GM10248 (cell line): ENCODE data around the gene MESD.
A peak's percentile ranks its signal among the peaks of the same experiment; 100 is the strongest.

Experiments used
- CTCF ChIA-PET: fragments of 300-600 bp; sonication (Branson Sonifier 250); formaldehyde crosslinking; extraction: SDS; loops from one replicate; lab custom pipeline; 2021; ENCODE audit warnings: antibody characterized with exemption; lab: Yijun Ruan, JAX
- POLR2A ChIA-PET: fragments of 350-650 bp; sonication (Branson Sonifier 250); formaldehyde crosslinking; extraction: SDS; loops from one replicate; lab custom pipeline; 2020; ENCODE audit warnings: antibody characterized with exemption; lab: Yijun Ruan, JAX
- DNase-seq: peaks from one replicate; pipeline ENCODE4 v3.0.0; 2012; ENCODE audit errors: extremely low spot score
- CTCF ChIP-seq: IDR thresholded peaks from 2 replicates; pipeline ENCODE4 v1.5.1; 2012; ENCODE audit warnings: mild to moderate bottlenecking, low read depth; ENCODE audit errors: extremely low read depth, missing control alignments, control extremely low read depth

MESD gene

DNA sequence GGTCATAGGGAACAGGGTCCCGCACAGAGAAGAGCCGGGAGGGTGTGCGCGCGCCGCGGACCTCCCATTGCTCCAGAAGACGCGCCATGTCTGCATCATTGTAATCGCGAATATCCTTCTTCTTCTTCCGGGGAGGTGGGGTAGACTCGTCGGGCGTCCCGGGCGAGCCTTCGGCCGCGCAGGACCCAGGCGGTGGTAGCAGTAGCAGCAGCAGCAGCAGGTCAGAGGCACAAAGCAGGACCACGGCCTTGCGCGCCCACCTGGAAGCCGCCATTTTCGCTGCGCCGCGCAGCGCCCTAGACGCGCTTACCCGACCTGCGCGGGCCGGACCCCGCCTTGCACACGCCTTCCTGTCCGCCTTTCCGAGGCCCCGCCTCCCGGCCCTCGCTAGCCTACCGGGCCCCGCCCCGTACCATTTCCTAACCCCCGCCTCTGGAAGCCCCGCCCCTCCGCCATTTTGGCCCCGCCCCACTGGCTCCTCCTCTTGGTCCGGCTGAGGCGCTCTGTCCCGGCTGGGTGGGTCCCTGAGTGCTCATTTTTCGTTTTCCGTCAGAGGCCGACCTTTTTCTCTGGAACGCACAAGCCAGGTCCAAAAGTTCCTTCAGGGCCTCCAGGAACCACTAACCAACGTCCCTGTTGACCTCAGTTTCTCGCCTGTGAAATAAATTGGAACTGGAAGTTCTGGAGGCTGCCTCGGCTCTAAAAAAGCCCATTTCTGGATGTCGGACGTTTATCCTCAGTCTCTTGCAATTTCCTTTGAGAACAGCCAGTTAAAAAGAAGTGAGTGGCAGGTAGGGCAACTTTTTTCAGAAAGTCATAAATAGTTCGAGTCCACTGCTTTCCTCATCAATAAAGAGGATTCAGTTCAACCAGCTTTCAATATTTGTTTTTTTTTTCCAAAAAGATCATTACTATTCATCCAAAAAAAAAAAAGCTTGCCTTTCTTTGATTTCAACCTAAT, at the start of gene MESD:
Gene MESD, minus strand, starts transcription at position 302 of the 961 bp plus-strand sequence. Its CDS starts 28 bp downstream, at position 274.
- DNase-seq = peak; percentile 99
- POLR2A ChIA-PET = no interaction called here
- no peak for TF ChIP-seq CTCF
- CTCF ChIA-PET = interaction anchor here (1.3 to 2.2 kb wide), 2 partner anchors 12 to 276 kb away, joined by 3 to 11 read pairs; no protein-coding TSS in a partner anchor

DNA sequence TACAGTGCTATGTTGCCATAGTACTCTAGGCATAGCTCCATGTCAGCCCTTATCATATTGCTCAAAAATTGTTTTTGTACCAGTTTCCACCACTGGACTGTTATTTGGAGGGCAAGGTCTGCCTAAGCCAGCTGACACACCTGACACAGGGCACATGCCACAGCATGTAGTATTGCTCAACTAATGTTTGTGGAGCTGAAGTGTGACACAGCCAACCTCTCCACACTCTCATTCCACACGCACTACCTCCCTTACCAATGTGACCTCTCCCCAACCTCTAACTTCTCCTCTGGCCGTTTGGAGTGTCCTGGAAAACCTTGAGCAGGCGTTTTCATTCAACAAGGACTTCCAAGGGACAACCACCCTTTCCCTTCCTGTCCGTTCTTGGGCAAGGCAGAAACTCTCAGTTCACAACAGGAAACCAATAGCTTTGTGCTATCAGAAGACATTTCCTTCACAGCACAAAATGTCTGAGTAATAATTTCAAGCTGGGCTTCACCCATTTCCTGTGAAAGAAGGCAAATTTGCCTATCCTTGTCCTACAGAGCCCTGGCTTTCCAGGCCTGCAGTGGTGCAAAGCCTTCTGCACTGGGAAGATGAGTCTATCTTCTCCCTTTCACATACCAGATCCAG, 49.5 kb upstream of the MESD start:
- ChIA-PET CTCF (interaction anchor here (2.0 to 2.9 kb wide), 3 partner anchors 9 to 227 kb away, joined by 6 to 15 read pairs (median 10); no protein-coding TSS in a partner anchor), POLR2A (interaction anchor here (0.9 kb wide), 1 partner anchor 39 kb away, joined by 3 read pairs; the partner anchor contains the start of gene TLNRD1)
- no peak for DNase-seq
- TF ChIP-seq CTCF = no peak

- POLR2A ChIA-PET = interaction anchor here (0.9 kb wide), 1 partner anchor 38 kb away, joined by 3 read pairs; the partner anchor contains the start of gene TLNRD1
- TF ChIP-seq CTCF = no peak
- no peak for DNase-seq
- CTCF ChIA-PET = interaction anchor here (1.1 to 2.9 kb wide), 3 partner anchors 10 to 228 kb away, joined by 3 to 15 read pairs (median 10); no protein-coding TSS in a partner anchor
Measured at GRCh38 chr15:81037952-81038743, 48.5 kb upstream of the MESD start.

DNA sequence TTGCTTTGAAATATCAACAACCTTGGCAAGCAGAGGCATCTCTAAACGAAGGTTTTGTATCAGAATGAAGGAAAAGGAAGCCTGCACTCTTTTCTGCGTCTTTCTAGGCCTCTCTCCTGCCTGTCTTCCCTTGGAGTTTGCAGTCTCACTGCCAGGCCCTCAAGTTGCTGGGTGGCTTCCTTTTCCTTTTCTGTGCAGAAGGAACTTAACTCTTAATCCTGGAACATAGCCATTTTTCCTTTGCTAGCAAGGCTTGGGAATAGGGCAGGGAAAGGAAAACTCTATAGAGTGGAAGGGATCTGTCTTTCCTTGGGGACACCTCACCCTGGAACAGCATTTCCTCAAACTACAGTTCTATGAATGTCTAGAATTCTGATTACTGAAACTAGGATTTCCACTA, 43.9 kb upstream of the MESD start:
- ChIA-PET CTCF (interaction anchor here (1.0 to 5.0 kb wide), 2 partner anchors 14 to 232 kb away, joined by 3 to 21 read pairs; no protein-coding TSS in a partner anchor), POLR2A (no interaction called here)
- no peak for TF ChIP-seq CTCF
- no peak for DNase-seq

DNA sequence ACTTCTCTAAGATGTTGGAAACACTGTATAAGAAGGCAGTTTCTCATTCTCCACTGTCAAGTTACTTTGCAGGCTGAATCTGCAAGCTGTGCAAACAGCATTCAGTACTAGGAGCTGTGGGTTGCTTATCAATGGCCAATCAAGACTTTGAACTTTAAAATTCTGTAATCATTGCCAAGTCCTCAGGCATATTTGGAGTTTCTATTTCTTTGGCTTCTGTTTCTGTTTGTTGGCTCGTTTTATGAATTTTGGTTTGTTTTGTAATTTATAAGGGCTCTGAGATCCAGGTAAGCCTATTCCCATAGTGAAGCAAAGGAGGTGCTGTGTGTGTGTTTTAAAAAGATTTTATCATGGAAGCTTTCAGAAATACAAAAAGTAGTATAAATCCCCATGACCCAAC, 43.2 kb upstream of the MESD start:
- DNase-seq = no peak
- no peak for TF ChIP-seq CTCF
- ChIA-PET POLR2A (interaction anchor here (1.0 kb wide), 1 partner anchor 9 kb away, joined by 5 read pairs; no protein-coding TSS in a partner anchor), CTCF (interaction anchor here (0.7 to 5.0 kb wide), 6 partner anchors 9 to 233 kb away, joined by 3 to 21 read pairs (median 4); no protein-coding TSS in a partner anchor)

GRCh38 chr15:81032355-81032754, 42.7 kb upstream of the MESD start:
- ChIA-PET POLR2A (interaction anchor here (1.0 kb wide), 1 partner anchor 9 kb away, joined by 5 read pairs; no protein-coding TSS in a partner anchor), CTCF (interaction anchor here (0.7 to 5.0 kb wide), 6 partner anchors 9 to 234 kb away, joined by 3 to 21 read pairs (median 4); no protein-coding TSS in a partner anchor)
- DNase-seq = no peak
- no peak for TF ChIP-seq CTCF
